HEK293 (cell line): ENCODE measurements around the gene SPIRE2.

Source experiments
- BCL11A ChIP-seq: fragments of 450-650 bp; formaldehyde crosslinking; IDR thresholded peaks from 2 replicates; pipeline ENCODE4 v1.5.1; 2016; ENCODE audit warnings: low read depth, missing biosample characterization, missing genetic modification characterization
- GLIS2 ChIP-seq: fragments of 450-650 bp; formaldehyde crosslinking; IDR thresholded peaks from 2 replicates; pipeline ENCODE4 v1.5.1; 2016; ENCODE audit warnings: missing biosample characterization, missing genetic modification characterization
- HOXA7 ChIP-seq: sonication (generic); formaldehyde crosslinking; IDR thresholded peaks from 2 replicates; pipeline ENCODE4 v1.8.1; 2022; ENCODE audit warnings: missing genetic modification reagents, borderline replicate concordance
- HOXC10 ChIP-seq: sonication (generic); formaldehyde crosslinking; IDR thresholded peaks from 2 replicates; pipeline ENCODE4 v1.8.1; 2023; ENCODE audit warnings: mild to moderate bottlenecking, missing genetic modification reagents
- HOXD13 ChIP-seq: sonication (generic); formaldehyde crosslinking; IDR thresholded peaks from 2 replicates; pipeline ENCODE4 v1.8.0; 2022; ENCODE audit warnings: missing genetic modification reagents, borderline replicate concordance
- KLF16 ChIP-seq: fragments of 450-650 bp; formaldehyde crosslinking; IDR thresholded peaks from 2 replicates; pipeline ENCODE4 v1.5.1; 2017; ENCODE audit warnings: missing biosample characterization, missing genetic modification characterization
- RBAK ChIP-seq: fragments of 450-650 bp; formaldehyde crosslinking; IDR thresholded peaks from 2 replicates; pipeline ENCODE4 v1.5.1; 2016; ENCODE audit warnings: missing biosample characterization, missing genetic modification characterization
- TCF7L2 ChIP-seq: IDR thresholded peaks from 2 replicates; pipeline ENCODE4 v1.6.1; 2011; ENCODE audit warnings: low read depth, mild to moderate bottlenecking, inconsistent platforms, low read length, moderate library complexity, borderline replicate concordance
- ZFHX2 ChIP-seq: fragments of 450-650 bp; formaldehyde crosslinking; conservative IDR thresholded peaks from 2 replicates; pipeline ENCODE4 v1.5.1; 2016; ENCODE audit warnings: missing biosample characterization, missing genetic modification characterization
- ZNF132 ChIP-seq: fragments of 450-650 bp; formaldehyde crosslinking; IDR thresholded peaks from 2 replicates; pipeline ENCODE4 v1.5.1; 2017; ENCODE audit warnings: missing biosample characterization, missing genetic modification characterization, borderline replicate concordance
- ZNF169 ChIP-seq: fragments of 450-650 bp; formaldehyde crosslinking; IDR thresholded peaks from 2 replicates; pipeline ENCODE4 v1.5.1; 2016; ENCODE audit warnings: missing biosample characterization, missing genetic modification characterization
- ZNF223 ChIP-seq: fragments of 450-650 bp; formaldehyde crosslinking; IDR thresholded peaks from 2 replicates; pipeline ENCODE4 v1.5.1; 2016; ENCODE audit warnings: missing biosample characterization, missing genetic modification characterization
- ZNF248 ChIP-seq: fragments of 450-650 bp; formaldehyde crosslinking; IDR thresholded peaks from 2 replicates; pipeline ENCODE4 v1.5.1; 2017; ENCODE audit warnings: missing biosample characterization, missing genetic modification characterization
- ZNF274 ChIP-seq, 2 experiments: fragments of 200-500 bp in 1 of 2; fragments of 450-650 bp in 1 of 2; sonication (Bioruptor generic) in 1 of 2; formaldehyde crosslinking in 1 of 2; IDR thresholded peaks; 2 replicates each; pipeline versions ENCODE4 v1.5.1 to v1.6.1; 2014 to 2016; ENCODE audit warnings: borderline replicate concordance in 1 of 2, inconsistent platforms in 1 of 2, low read length in 1 of 2, missing biosample characterization in 1 of 2, missing genetic modification characterization in 1 of 2
- ZNF335 ChIP-seq: fragments of 450-650 bp; formaldehyde crosslinking; conservative IDR thresholded peaks from 2 replicates; pipeline ENCODE4 v1.5.1; 2016; ENCODE audit warnings: missing biosample characterization, missing genetic modification characterization
- ZNF366 ChIP-seq: fragments of 450-650 bp; formaldehyde crosslinking; conservative IDR thresholded peaks from 2 replicates; pipeline ENCODE4 v1.5.1; 2016; ENCODE audit warnings: missing biosample characterization, missing genetic modification characterization
- ZNF585B ChIP-seq: fragments of 450-650 bp; formaldehyde crosslinking; IDR thresholded peaks from 2 replicates; pipeline ENCODE4 v1.5.1; 2016; ENCODE audit warnings: missing biosample characterization, missing genetic modification characterization
- ZNF596 ChIP-seq: fragments of 450-650 bp; IDR thresholded peaks from 2 replicates; pipeline ENCODE4 v1.5.0; 2018; ENCODE audit warnings: missing biosample characterization, mild to moderate bottlenecking, missing genetic modification characterization, moderate library complexity
- ZNF658 ChIP-seq: fragments of 450-650 bp; formaldehyde crosslinking; IDR thresholded peaks from 2 replicates; pipeline ENCODE4; 2016; ENCODE audit warnings: missing biosample characterization, missing genetic modification characterization
- ZNF664 ChIP-seq: fragments of 450-650 bp; formaldehyde crosslinking; IDR thresholded peaks from 2 replicates; pipeline ENCODE4 v1.5.1; 2016; ENCODE audit warnings: missing biosample characterization, missing genetic modification characterization
- ZNF670 ChIP-seq: fragments of 450-650 bp; formaldehyde crosslinking; IDR thresholded peaks from 2 replicates; pipeline ENCODE4 v1.5.1; 2016; ENCODE audit warnings: missing biosample characterization, missing genetic modification characterization, low read depth
- ZNF677 ChIP-seq: fragments of 450-650 bp; IDR thresholded peaks from 2 replicates; pipeline ENCODE4 v1.5.0; 2018; ENCODE audit warnings: missing biosample characterization, mild to moderate bottlenecking, missing genetic modification characterization, moderate library complexity
- ZNF707 ChIP-seq: fragments of 450-650 bp; formaldehyde crosslinking; IDR thresholded peaks from 2 replicates; pipeline ENCODE4 v1.5.1; 2016; ENCODE audit warnings: missing biosample characterization, missing genetic modification characterization
- ZNF76 ChIP-seq: fragments of 450-650 bp; formaldehyde crosslinking; IDR thresholded peaks from 2 replicates; pipeline ENCODE4; 2016; ENCODE audit warnings: low read depth, missing biosample characterization, missing genetic modification characterization, borderline replicate concordance
- ZNF768 ChIP-seq: fragments of 450-650 bp; formaldehyde crosslinking; IDR thresholded peaks from 2 replicates; pipeline ENCODE4 v1.5.1; 2018; ENCODE audit warnings: missing biosample characterization, mild to moderate bottlenecking, missing genetic modification characterization
- ZNF843 ChIP-seq: fragments of 450-650 bp; formaldehyde crosslinking; IDR thresholded peaks from 2 replicates; pipeline ENCODE4 v1.5.1; 2016; ENCODE audit warnings: missing biosample characterization, missing genetic modification characterization
- ZSCAN23 ChIP-seq: fragments of 450-650 bp; formaldehyde crosslinking; IDR thresholded peaks from 2 replicates; pipeline ENCODE4 v1.5.1; 2016; ENCODE audit warnings: missing biosample characterization, missing genetic modification characterization
- TF ChIP-seq, protein P1 (sequence below): fragments of 450-650 bp; formaldehyde crosslinking; IDR thresholded peaks from 2 replicates; pipeline ENCODE4 v1.5.1; 2016; ENCODE audit warnings: missing biosample characterization, missing genetic modification characterization
- TF ChIP-seq, protein P2 (sequence below): fragments of 450-650 bp; IDR thresholded peaks from 2 replicates; pipeline ENCODE4 v1.5.1; 2018; ENCODE audit warnings: missing biosample characterization, missing genetic modification characterization
- TF ChIP-seq, protein P3 (sequence below): fragments of 450-650 bp; formaldehyde crosslinking; IDR thresholded peaks from 2 replicates; pipeline ENCODE4 v1.5.1; 2016; ENCODE audit warnings: missing biosample characterization, missing genetic modification characterization
- TF ChIP-seq, protein P4 (sequence below): fragments of 450-650 bp; formaldehyde crosslinking; IDR thresholded peaks from 2 replicates; pipeline ENCODE4 v1.5.1; 2017; ENCODE audit warnings: missing biosample characterization, mild to moderate bottlenecking, missing genetic modification characterization, moderate library complexity
- TF ChIP-seq, protein P5 (sequence below): fragments of 450-650 bp; formaldehyde crosslinking; IDR thresholded peaks from 2 replicates; pipeline ENCODE4 v1.5.1; 2016; ENCODE audit warnings: missing biosample characterization, missing genetic modification characterization

Gene SPIRE2

DNA sequence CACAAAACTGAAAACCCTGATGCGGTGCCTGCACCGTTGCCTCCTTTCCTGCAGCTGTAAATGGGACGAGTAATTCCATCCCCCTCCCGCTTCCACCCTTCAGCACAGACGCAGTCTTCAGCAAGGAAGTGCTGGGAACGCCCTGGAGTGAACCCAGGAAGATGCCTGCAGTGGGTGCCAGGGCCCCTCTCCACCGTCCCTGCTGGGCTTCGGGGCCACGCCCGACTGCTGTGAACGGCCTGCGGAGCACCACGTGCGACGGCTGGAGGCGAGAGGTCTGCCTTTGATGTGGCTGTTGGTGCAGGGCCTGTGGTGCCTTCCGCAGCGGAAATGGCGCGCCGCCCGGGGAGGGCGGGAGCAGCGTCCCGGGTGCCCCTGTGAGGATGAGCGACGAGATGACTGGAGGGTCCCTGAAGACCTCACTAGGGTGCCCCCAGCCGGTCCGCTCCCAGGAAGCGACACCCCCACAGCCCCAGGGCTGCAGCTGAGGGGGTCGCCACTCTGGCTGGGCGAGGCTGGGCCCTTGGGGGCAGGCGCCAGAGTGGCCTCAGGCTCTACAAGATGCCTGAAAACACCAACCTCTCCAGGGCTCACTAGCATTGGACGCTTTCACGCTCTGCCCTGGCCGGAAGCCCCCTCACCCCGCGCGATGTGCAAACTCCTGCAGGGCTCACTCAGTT lies 89.6 kb downstream of the SPIRE2 start (continued):
- TF ChIP-seq, protein P1, sequence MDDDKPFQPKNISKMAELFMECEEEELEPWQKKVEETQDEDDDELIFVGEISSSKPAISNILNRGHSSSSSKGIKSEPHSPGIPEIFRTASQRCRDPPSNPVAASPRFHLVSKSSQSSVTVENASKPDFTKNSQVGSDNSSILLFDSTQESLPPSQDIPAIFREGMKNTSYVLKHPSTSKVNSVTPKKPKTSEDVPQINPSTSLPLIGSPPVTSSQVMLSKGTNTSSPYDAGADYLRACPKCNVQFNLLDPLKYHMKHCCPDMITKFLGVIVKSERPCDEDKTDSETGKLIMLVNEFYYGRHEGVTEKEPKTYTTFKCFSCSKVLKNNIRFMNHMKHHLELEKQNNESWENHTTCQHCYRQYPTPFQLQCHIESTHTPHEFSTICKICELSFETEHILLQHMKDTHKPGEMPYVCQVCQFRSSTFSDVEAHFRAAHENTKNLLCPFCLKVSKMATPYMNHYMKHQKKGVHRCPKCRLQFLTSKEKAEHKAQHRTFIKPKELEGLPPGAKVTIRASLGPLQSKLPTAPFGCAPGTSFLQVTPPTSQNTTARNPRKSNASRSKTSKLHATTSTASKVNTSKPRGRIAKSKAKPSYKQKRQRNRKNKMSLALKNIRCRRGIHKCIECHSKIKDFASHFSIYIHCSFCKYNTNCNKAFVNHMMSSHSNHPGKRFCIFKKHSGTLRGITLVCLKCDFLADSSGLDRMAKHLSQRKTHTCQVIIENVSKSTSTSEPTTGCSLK (tag by site-specific recombination) = no peak
- TF ChIP-seq TCF7L2 (peak; percentile 97), ZNF223 (tag by site-specific recombination) (peak; percentile 52; the same call in 1 of the 2 replicates), ZNF366 (peak; percentile 83), ZNF596 (tag by site-specific recombination) (no peak), ZNF670 (tag by site-specific recombination) (no peak), ZFHX2 (peak; percentile 66), ZSCAN23 (tag by site-specific recombination) (no peak), ZNF768 (tag by site-specific recombination) (peak; percentile 4; the same call in 1 of the 2 replicates), ZNF76 (tag by site-specific recombination) (peak; percentile 56; the same call in 1 of the 2 replicates), ZNF843 (peak; percentile 83), ZNF677 (tag by site-specific recombination) (no peak), HOXA7 (CRISPR knock-in tag) (no peak), ZNF707 (no peak), ZNF248 (tag by site-specific recombination) (no peak), RBAK (no peak), ZNF585B (tag by site-specific recombination) (no peak), ZNF658 (tag by site-specific recombination) (no peak), ZNF335 (tag by site-specific recombination) (peak; percentile 96), HOXC10 (CRISPR knock-in tag) (no peak), ZNF664 (tag by site-specific recombination) (no peak), ZNF274 (IDR thresholded peaks at IDR 0.05; ENCODE audit: low read length) (no peak), ZNF274 (tag by site-specific recombination; IDR thresholded peaks at IDR 0.05; ENCODE audit: borderline replicate concordance) (no peak), ZNF132 (tag by site-specific recombination) (no peak), GLIS2 (peak; percentile 97), KLF16 (tag by site-specific recombination) (peak; percentile 87), HOXD13 (CRISPR knock-in tag) (0 out of 2 replicates have a peak, but pooled peaks have one; percentile 37), ZNF169 (no peak), BCL11A (tag by site-specific recombination) (no peak; the same call in 1 of the 2 replicates)
- TF ChIP-seq, protein P2, sequence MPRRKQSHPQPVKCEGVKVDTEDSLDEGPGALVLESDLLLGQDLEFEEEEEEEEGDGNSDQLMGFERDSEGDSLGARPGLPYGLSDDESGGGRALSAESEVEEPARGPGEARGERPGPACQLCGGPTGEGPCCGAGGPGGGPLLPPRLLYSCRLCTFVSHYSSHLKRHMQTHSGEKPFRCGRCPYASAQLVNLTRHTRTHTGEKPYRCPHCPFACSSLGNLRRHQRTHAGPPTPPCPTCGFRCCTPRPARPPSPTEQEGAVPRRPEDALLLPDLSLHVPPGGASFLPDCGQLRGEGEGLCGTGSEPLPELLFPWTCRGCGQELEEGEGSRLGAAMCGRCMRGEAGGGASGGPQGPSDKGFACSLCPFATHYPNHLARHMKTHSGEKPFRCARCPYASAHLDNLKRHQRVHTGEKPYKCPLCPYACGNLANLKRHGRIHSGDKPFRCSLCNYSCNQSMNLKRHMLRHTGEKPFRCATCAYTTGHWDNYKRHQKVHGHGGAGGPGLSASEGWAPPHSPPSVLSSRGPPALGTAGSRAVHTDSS = no peak
- TF ChIP-seq, protein P3, sequence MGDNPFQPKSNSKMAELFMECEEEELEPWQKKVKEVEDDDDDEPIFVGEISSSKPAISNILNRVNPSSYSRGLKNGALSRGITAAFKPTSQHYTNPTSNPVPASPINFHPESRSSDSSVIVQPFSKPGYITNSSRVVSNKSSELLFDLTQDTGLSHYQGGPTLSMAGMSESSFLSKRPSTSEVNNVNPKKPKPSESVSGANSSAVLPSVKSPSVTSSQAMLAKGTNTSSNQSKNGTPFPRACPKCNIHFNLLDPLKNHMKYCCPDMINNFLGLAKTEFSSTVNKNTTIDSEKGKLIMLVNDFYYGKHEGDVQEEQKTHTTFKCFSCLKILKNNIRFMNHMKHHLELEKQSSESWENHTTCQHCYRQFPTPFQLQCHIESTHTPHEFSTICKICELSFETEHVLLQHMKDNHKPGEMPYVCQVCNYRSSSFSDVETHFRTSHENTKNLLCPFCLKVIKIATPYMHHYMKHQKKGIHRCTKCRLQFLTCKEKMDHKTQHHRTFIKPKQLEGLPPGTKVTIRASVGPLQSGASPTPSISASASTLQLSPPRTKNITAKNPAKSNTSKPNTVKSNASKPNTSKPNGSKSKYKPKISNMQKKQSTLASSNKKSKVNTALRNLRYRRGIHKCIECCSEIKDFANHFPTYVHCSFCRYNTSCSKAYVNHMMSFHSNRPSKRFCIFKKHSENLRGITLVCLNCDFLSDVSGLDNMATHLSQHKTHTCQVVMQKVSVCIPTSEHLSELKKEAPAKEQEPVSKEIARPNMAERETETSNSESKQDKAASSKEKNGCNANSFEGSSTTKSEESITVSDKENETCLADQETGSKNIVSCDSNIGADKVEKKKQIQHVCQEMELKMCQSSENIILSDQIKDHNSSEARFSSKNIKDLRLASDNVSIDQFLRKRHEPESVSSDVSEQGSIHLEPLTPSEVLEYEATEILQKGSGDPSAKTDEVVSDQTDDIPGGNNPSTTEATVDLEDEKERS = no peak
- TF ChIP-seq, protein P4, sequence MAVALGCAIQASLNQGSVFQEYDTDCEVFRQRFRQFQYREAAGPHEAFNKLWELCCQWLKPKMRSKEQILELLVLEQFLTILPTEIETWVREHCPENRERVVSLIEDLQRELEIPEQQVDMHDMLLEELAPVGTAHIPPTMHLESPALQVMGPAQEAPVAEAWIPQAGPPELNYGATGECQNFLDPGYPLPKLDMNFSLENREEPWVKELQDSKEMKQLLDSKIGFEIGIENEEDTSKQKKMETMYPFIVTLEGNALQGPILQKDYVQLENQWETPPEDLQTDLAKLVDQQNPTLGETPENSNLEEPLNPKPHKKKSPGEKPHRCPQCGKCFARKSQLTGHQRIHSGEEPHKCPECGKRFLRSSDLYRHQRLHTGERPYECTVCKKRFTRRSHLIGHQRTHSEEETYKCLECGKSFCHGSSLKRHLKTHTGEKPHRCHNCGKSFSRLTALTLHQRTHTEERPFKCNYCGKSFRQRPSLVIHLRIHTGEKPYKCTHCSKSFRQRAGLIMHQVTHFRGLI = peak; percentile 97
- TF ChIP-seq, protein P5, sequence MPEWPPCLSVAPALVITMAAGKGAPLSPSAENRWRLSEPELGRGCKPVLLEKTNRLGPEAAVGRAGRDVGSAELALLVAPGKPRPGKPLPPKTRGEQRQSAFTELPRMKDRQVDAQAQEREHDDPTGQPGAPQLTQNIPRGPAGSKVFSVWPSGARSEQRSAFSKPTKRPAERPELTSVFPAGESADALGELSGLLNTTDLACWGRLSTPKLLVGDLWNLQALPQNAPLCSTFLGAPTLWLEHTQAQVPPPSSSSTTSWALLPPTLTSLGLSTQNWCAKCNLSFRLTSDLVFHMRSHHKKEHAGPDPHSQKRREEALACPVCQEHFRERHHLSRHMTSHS (tag by site-specific recombination) = peak; percentile 21; the same call in 1 of the 2 replicates
